ENCODE results near the gene PCP2.

The PCP2 gene

GRCh38 chr19:7618771-7619510, 14.6 kb downstream of the PCP2 start:
- DNase-seq = no peak

GRCh38 chr19:7618348-7618747, 15.2 kb downstream of the PCP2 start:
- no peak for DNase-seq

- DNase-seq = no peak
Measured at GRCh38 chr19:7617735-7618134, 15.8 kb downstream of the PCP2 start.

GRCh38 chr19:7617172-7617571, 16.3 kb downstream of the PCP2 start:
- no peak for DNase-seq

GRCh38 chr19:7614859-7615741, 18.4 kb downstream of the PCP2 start:
- no peak for DNase-seq

- no peak for DNase-seq
Measured at GRCh38 chr19:7612282-7613274, 20.9 kb downstream of the PCP2 start.

GRCh38 chr19:7611541-7612279, 21.8 kb downstream of the PCP2 start:
- no peak for DNase-seq

- DNase-seq = no peak
Measured at GRCh38 chr19:7610491-7611240, 22.9 kb downstream of the PCP2 start.

GRCh38 chr19:7607874-7608560, 25.5 kb downstream of the PCP2 start:
- DNase-seq = no peak

- no peak for DNase-seq
Measured at GRCh38 chr19:7607212-7607873, 26.2 kb downstream of the PCP2 start.

GRCh38 chr19:7606289-7606688, 27.2 kb downstream of the PCP2 start:
- no peak for DNase-seq

GRCh38 chr19:7605490-7606222, 27.9 kb downstream of the PCP2 start:
- no peak for DNase-seq

GRCh38 chr19:7603919-7604318, 29.6 kb downstream of the PCP2 start:
- no peak for DNase-seq

GRCh38 chr19:7602935-7603497, 30.5 kb downstream of the PCP2 start:
- no peak for DNase-seq

GRCh38 chr19:7602240-7602934, 31.1 kb downstream of the PCP2 start:
- DNase-seq = no peak

GRCh38 chr19:7600721-7601120, 32.8 kb downstream of the PCP2 start:
- no peak for DNase-seq

- DNase-seq = no peak
Measured at GRCh38 chr19:7598180-7598579, 35.3 kb downstream of the PCP2 start.

- no peak for DNase-seq
Measured at GRCh38 chr19:7597689-7598088, 35.8 kb downstream of the PCP2 start.
